Measurements from ENCODE around the gene TOMM20.

TOMM20 gene

GRCh38 chr1:235136111-235136510 lies 7.5 kb upstream of the TOMM20 start:
- DNase-seq (ENCODE audit: extremely low read depth in 1 of 2, low read depth in 1 of 2), result no peak

DNA sequence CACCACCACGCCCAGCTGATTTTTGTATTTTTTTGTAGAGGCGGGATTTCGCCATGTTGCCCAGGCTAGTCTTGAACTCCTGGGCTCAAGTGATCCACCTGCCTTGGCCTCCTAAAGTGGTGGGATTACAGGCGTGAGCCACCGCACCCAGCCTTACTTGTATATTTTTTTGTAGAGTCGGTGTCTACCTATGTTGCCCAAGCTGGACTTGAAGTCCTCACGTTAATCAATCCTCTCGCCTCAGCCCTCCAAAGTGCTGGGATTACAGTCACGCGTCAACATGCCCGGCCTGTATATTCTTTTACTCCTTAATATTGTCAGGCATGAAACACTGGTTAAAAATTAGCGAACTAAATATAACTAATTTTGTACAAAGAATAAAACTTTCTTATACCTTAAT lies 5.5 kb upstream of the TOMM20 start:
- DNase-seq (ENCODE audit: extremely low read depth in 1 of 2, low read depth in 1 of 2), result no peak

DNA sequence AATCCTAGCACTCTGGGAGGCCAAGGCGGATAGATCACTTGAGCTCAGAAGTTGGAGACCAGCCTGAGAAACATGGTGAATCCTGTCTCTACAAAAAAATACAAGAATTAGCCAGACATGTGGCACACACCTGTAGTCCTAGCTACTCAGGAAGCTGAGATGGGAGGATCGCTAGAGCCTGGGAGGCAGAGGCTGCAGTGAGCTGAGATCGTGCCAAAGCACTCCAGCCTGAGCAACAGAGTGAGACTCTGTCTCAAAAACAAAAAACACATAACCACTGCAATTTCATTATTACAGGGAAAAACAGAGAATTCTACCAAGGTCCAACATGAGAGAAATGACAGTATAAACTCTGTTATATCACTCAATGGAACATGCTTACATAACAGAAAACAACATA lies 4.4 kb upstream of the TOMM20 start:
- DNase-seq (ENCODE audit: extremely low read depth in 1 of 2, low read depth in 1 of 2), result no peak

DNA sequence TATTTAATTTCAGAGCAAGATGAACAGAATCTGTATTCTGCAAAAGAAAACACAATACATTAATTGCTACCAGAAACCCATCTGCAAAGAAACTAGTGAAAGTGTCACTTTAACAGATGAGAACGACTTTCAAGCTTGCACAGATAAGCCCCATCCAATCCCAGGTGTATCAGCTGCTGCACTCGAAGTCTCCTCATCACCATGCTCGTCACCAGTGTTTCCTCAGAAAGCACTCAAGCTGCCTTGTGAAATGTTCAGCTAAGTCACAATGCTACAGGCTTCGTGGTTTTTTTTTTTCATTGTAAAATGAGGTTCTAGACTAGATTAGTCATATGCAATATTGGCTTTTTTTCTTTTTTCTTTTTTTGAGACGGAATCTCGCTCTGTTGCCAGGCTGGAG lies 3.3 kb upstream of the TOMM20 start:
- no peak for DNase-seq (ENCODE audit: extremely low read depth in 1 of 2, low read depth in 1 of 2)

- no peak for DNase-seq (ENCODE audit: extremely low read depth in 1 of 2, low read depth in 1 of 2)
Measured at GRCh38 chr1:235130766-235131270, 2.2 kb upstream of the TOMM20 start.

DNA sequence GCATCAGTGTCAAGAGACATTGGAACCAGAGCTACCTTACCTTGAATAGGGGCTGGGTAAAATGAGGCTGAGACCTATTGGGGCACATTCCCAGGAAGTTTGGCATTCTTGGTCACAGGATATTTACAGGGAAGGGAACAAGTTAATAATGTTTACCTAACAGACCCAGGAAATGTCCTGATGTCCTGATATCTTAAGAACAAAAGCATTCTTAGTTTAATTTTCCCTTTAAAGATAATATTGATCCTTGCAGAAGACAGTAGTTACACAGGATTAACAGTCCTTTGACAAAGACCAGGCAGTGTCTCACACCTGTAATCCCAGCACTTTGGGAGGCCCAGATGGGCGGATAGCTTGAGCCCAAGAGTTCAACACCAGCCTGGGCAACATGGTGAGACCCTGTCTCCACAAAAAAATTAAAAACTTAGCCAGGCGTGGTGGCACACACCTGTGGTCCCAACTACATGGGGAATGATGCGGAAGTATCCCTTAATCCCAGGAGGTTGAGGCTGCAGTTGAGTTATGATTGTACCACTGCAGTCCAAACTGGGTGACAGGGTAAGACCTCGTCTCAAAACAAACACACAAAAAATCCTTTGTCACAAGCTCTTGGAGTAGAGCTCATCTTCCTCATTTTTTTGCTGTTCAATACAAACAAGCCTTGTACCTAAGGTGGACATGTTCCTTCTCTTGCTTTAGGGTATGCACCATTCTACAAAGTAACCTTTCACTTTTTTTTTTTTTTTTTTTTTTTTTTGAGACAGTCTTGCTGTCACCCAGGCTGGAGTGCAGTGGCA lies 1.3 kb upstream of the TOMM20 start:
- DNase-seq (ENCODE audit: extremely low read depth in 1 of 2, low read depth in 1 of 2), result no peak

GRCh38 chr1:235127732-235128455 lies 743 bp downstream of the TOMM20 start:
- no peak for DNase-seq (ENCODE audit: extremely low read depth in 1 of 2, low read depth in 1 of 2)

- no peak for DNase-seq (ENCODE audit: extremely low read depth in 1 of 2, low read depth in 1 of 2)
Measured at GRCh38 chr1:235127203-235127602, 1.4 kb downstream of the TOMM20 start.

GRCh38 chr1:235124665-235125064 lies 4.0 kb downstream of the TOMM20 start:
- DNase-seq (ENCODE audit: extremely low read depth in 1 of 2, low read depth in 1 of 2), result no peak

DNA sequence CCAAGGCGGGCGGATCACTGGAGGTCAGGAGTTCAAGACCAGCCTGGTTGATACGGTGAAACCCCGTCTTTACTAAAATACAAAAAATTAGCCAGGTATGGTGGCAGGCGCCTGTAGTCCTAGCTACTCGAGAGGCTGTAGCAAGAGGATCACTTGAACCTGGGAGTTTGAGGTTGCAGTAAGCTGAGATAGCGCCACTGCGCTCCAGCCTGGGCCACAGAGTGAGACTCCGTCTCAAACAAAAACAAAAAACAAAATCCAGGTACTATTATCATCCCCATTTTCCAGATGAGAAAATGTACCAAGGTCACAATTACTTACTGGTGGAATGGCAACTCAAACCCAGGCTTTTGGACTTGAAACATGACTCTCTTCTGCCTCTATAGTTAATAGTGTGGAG lies 4.5 kb downstream of the TOMM20 start:
- DNase-seq (ENCODE audit: extremely low read depth in 1 of 2, low read depth in 1 of 2), result no peak

DNA sequence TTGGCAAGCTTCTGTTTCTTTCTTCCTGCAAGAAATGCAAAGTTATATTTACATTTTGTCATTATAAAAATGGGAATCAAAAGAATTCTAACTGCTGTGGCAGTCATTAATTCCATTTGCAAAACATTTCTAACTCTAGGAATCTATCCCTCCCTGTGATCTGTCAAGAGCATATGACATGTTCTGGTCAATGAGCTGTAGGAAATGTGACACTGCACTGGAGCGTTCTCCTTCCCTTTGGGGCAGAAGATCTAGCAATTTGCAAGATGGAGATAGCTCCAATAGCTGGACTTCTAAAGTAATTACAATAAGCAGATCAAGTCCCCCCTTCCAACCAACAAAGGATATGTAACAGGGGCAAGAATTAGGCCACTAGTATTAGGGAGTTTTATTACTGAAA lies 6.3 kb downstream of the TOMM20 start:
- no peak for DNase-seq (ENCODE audit: extremely low read depth in 1 of 2, low read depth in 1 of 2)

DNA sequence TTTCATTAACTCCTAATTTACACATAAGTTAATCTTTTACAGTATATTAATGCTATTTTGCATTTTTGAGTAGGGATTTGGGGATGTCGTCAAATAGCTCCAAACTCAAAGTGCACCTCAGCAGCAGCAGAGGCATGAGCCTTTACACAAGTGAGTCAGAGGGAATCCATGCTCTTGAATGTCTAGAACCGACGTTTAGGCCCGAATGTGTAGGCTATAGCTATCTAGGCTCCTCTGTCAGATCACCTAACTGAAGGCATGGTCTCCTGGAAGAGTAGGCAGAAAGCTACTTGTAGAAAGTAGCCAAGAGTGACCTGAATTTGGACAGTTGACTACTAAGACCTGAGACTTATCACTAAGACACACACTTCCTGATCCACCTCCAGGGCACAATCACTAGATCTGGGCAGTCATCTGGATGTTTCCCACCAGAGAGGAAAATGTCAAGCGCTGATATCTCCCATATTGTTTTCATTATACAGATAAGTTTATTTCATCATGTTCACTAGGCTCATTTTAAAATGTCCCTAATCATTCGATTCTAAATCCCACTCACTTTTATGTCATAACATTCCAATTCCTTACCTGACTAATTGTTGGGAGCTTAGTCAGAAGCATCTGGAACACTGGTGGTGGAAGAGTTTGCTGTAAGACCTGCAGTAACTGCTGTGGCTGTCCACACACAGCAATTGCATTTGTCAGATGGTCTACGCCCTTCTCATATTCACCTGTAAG lies 15.3 kb downstream of the TOMM20 start:
- no peak for DNase-seq (ENCODE audit: extremely low read depth in 1 of 2, low read depth in 1 of 2)

- no peak for DNase-seq (ENCODE audit: extremely low read depth in 1 of 2, low read depth in 1 of 2)
Measured at GRCh38 chr1:235112297-235113182, 16.1 kb downstream of the TOMM20 start.

DNA sequence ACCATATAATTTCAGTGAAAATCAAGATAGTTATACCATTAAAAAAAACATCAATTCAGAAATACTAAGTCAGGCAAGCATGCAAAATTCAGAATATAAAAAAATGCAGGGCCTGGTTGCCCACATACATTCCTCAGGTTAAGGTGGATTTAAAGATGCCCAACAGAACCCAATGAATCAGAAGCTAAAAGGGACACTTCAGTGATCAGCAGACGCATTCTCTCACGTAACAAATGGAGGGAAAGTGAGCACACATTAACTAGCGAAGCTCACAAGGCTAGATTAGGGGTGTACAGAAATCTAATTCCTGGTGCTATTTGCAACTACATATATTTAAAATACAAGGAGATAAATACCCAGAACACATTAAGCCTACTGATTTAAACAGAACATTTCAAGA lies 17.5 kb downstream of the TOMM20 start:
- DNase-seq (ENCODE audit: extremely low read depth in 1 of 2, low read depth in 1 of 2), result no peak

DNA sequence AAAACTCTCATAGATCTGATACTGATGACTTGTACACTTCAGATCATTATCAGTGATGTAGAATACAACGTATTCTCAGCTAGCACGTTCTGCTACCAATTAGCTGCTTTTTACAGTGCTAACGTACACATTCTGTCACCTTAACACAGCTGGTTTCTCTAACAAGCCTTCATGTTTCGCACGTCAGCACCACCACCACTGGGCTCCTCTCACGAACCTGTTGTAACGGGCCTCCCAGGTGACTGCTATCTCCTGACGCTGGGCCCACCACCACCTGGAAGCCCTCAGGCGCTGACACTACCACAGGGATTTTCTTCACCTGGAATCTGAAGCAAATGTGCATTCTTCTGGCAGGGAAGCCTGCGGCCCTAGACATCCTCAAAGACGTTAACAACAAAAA lies 19.8 kb downstream of the TOMM20 start:
- no peak for DNase-seq (ENCODE audit: extremely low read depth in 1 of 2, low read depth in 1 of 2)

DNA sequence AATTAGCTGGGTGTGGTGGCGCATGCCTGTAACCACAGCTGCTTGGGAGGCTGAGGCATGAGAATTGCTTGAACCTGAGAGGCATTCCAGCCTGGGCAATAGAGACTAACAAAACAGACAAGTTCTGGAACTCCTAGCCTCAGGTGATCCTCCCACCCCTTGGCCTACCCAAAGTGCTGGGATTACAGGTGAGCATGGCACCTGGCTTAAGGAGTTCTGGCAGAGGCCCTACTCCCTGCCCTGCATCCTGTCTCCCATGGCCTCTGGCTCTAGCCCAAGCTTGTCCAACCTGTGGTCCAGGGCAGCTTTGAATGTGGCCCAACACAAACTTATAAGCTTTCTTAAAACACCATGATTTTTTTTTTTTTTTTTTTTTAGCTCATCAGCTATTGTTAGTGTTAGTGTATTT lies 20.4 kb downstream of the TOMM20 start:
- no peak for DNase-seq (ENCODE audit: extremely low read depth in 1 of 2, low read depth in 1 of 2)

DNA sequence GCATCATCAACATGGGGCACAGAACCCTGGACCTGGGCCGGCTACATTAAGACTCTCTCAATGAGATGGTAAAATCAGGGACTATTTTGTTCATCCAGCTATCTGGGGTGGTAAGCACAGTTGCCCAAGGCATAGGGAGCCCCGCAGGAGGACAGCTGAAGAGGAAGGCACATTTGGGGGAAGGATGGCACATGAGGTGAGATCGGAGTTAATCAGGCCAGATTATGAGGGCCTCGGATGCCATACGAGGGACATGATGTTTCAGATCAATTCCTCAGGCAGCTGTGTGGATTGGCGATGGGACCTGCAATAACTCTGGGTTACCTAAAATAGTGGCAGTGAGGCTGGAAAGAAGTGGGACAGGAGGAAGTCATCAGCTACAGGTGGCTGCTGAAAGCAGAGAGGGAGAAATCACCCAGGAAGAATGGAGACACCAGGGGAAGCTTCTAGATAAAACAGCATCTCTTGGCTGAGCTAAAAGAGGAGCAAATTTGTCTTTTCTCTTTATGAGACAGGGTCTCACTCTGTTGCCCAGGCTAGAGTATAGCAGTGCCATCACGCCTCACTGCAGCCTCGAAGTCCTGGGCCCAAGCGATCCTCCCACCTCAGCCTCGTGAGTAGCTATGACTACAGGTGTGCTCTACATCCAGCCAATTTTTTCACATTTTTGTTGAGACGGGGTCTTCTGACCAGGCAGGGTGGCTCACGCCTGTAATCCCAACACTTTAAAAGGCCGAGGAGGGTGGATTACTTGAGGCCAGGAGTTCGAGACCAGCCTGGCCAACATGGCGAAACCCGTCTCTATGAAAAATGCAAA lies 21.1 kb downstream of the TOMM20 start:
- no peak for DNase-seq (ENCODE audit: extremely low read depth in 1 of 2, low read depth in 1 of 2)

GRCh38 chr1:235106457-235106856 lies 22.2 kb downstream of the TOMM20 start:
- DNase-seq (ENCODE audit: extremely low read depth in 1 of 2, low read depth in 1 of 2), result no peak

All from stimulated activated CD8-positive, alpha-beta memory T cell treated with anti-CD3 and anti-CD28 coated beads, Interleukin-7, amount 100 ng/mL, for 48 hours (primary cell).